SK-N-SH (cell line): ENCODE measurements around the gene PRKCB. TPM values are rescaled to one million over a fixed set of nuclear protein-coding genes. Genes with fewer than 3 reads are reported as not detected.

Experiments used
- CTCF ChIA-PET: fragments of 300-600, 350-600 bp; formaldehyde crosslinking; extraction: SDS; loops from one replicate; lab custom pipeline; 2021; lab: Yijun Ruan, JAX
- POLR2A ChIA-PET: fragments of 350-600 bp; sonication (Branson Sonifier 250); formaldehyde crosslinking; extraction: SDS; loops from one replicate; lab custom pipeline; 2020; ENCODE audit warnings: antibody characterized with exemption, inconsistent platforms; lab: Yijun Ruan, JAX
- DNase-seq: peaks from one replicate; pipeline ENCODE4 v3.0.0; 2012
- H2AFZ ChIP-seq: fragments of 200-600 bp; sonication (generic); 2 replicates; pipeline ENCODE4 v1.8.1; 2016; ENCODE audit warnings: antibody characterized with exemption, mild to moderate bottlenecking, low read depth
- H3F3A ChIP-seq: fragments of 200-600 bp; sonication (generic); replicated peaks from 2 replicates; pipeline ENCODE3; 2016; ENCODE audit warnings: antibody characterized with exemption, mild to moderate bottlenecking; ENCODE audit not compliant: insufficient read depth
- H3K27ac ChIP-seq, 2 experiments: fragments of 200-500 bp in 1 of 2; fragments of 200-600 bp in 1 of 2; sonication (Bioruptor generic) in 1 of 2; sonication (generic), shearing (Covaris generic) in 1 of 2; 2 replicates each; pipeline versions ENCODE4 v1.5.1 to v1.6.1; 2014 to 2016; ENCODE audit warnings: low read depth in 2 of 2, inconsistent platforms in 1 of 2, low read length in 1 of 2, mild to moderate bottlenecking in 1 of 2, mixed read lengths in 1 of 2
- H3K27me3 ChIP-seq: fragments of 200-600 bp; sonication (generic), shearing (Covaris generic); 2 replicates; pipeline ENCODE4 v1.6.1; 2016; ENCODE audit warnings: mixed run types; ENCODE audit not compliant: insufficient read depth
- H3K36me3 ChIP-seq, 2 experiments: fragments of 200-500 bp in 1 of 2; fragments of 200-600 bp in 1 of 2; sonication (Bioruptor generic) in 1 of 2; sonication (generic) in 1 of 2; replicated peaks in 1 of 2; 2 replicates each; pipeline versions ENCODE3 to v1.5.1; 2014 to 2016; ENCODE audit warnings: low read length in 1 of 2, mild to moderate bottlenecking in 1 of 2; ENCODE audit not compliant: insufficient read depth in 2 of 2, control insufficient read depth in 1 of 2
- H3K4me1 ChIP-seq, 2 experiments: fragments of 200-500 bp in 1 of 2; fragments of 200-600 bp in 1 of 2; sonication (Bioruptor generic) in 1 of 2; sonication (generic), shearing (Covaris generic) in 1 of 2; 2 replicates each; pipeline versions ENCODE4 v1.5.1 to v1.6.1; 2014 to 2016; ENCODE audit warnings: low read depth in 1 of 2, low read length in 1 of 2, mixed run types in 1 of 2; ENCODE audit not compliant: insufficient read depth in 2 of 2, control insufficient read depth in 1 of 2
- H3K4me2 ChIP-seq: fragments of 200-600 bp; sonication (generic), shearing (Covaris generic); 2 replicates; pipeline ENCODE4 v1.6.1; 2017; ENCODE audit warnings: mixed run types
- H3K4me3 ChIP-seq, 2 experiments: fragments of 200-500 bp in 1 of 2; fragments of 200-600 bp in 1 of 2; sonication (Bioruptor generic) in 1 of 2; sonication (generic), shearing (Covaris generic) in 1 of 2; 2 replicates each; pipeline versions ENCODE4 v1.5.1 to v1.8.1; 2014 to 2016; ENCODE audit warnings: low read depth in 2 of 2, inconsistent platforms in 1 of 2, low read length in 1 of 2, mild to moderate bottlenecking in 1 of 2, mixed read lengths in 1 of 2, moderate library complexity in 1 of 2
- H3K79me2 ChIP-seq: fragments of 200-600 bp; sonication (generic); 2 replicates; pipeline ENCODE4 v1.8.1; 2017; ENCODE audit warnings: mild to moderate bottlenecking; ENCODE audit not compliant: insufficient read depth
- H3K9ac ChIP-seq: fragments of 200-600 bp; sonication (generic); 2 replicates; pipeline ENCODE4 v1.6.1; 2017; ENCODE audit warnings: mixed run types
- H3K9me2 ChIP-seq: fragments of 200-600 bp; sonication (generic); 2 replicates; pipeline ENCODE4 v1.6.1; 2017; ENCODE audit warnings: mixed run types
- H3K9me3 ChIP-seq: fragments of 200-600 bp; sonication (generic); 2 replicates; pipeline ENCODE4 v1.6.1; 2017; ENCODE audit warnings: mixed run types, mild to moderate bottlenecking, moderate library complexity
- H4K20me1 ChIP-seq: fragments of 200-600 bp; sonication (generic); 2 replicates; pipeline ENCODE4 v1.6.1; 2017; ENCODE audit warnings: mild to moderate bottlenecking, mixed run types; ENCODE audit not compliant: insufficient read depth
- EP300 ChIP-seq, 2 experiments: IDR thresholded peaks; 2 replicates each; pipeline versions ENCODE4 v1.4.0 to v1.6.1; 2012; ENCODE audit warnings: borderline replicate concordance in 1 of 2, low read depth in 1 of 2, low read length in 1 of 2
- EZH2phosphoT487 ChIP-seq: fragments of 200-600 bp; sonication (generic); IDR thresholded peaks from 2 replicates; pipeline ENCODE4 v1.6.1; 2017; ENCODE audit warnings: low read depth, mixed run types, mild to moderate bottlenecking, antibody characterized with exemption, moderate library complexity, borderline replicate concordance
- FOXJ3 ChIP-seq: sonication (generic); formaldehyde crosslinking; IDR thresholded peaks from 2 replicates; pipeline ENCODE4 v1.5.1; 2020; ENCODE audit warnings: mild to moderate bottlenecking, missing genetic modification reagents
- FOXM1 ChIP-seq: IDR thresholded peaks from 2 replicates; pipeline ENCODE4 v1.4.0; 2012; ENCODE audit warnings: low read depth, mild to moderate bottlenecking
- JUND ChIP-seq: IDR thresholded peaks from 2 replicates; pipeline ENCODE4 v1.4.0; 2012
- MEF2A ChIP-seq: IDR thresholded peaks from 2 replicates; pipeline ENCODE4 v1.4.0; 2012; ENCODE audit warnings: low read depth, borderline replicate concordance
- NFIC ChIP-seq: IDR thresholded peaks from 2 replicates; pipeline ENCODE4 v1.4.0; 2012; ENCODE audit warnings: borderline replicate concordance
- NRF1 ChIP-seq: IDR thresholded peaks from 2 replicates; pipeline ENCODE4 v1.6.1; 2012; ENCODE audit warnings: low read depth, mild to moderate bottlenecking, low read length
- POLR2AphosphoS5 ChIP-seq: IDR thresholded peaks from 2 replicates; pipeline ENCODE4 v1.6.1; 2012; ENCODE audit warnings: low read depth, low read length
- RAD21 ChIP-seq: IDR thresholded peaks from 2 replicates; pipeline ENCODE4 v1.6.1; 2012; ENCODE audit warnings: mild to moderate bottlenecking, low read length
- RCOR1 ChIP-seq: fragments of 150-350 bp; IDR thresholded peaks from 2 replicates; pipeline ENCODE4 v1.6.1; 2017; ENCODE audit warnings: antibody characterized with exemption, low read length
- TEAD4 ChIP-seq: IDR thresholded peaks from 2 replicates; pipeline ENCODE4 v1.4.0; 2012; ENCODE audit warnings: mild to moderate bottlenecking, borderline replicate concordance; ENCODE audit not compliant: insufficient read depth
- YY1 ChIP-seq: IDR thresholded peaks from 2 replicates; pipeline ENCODE4 v1.4.0; 2012; ENCODE audit warnings: low read depth, mild to moderate bottlenecking
- WGBS: methylation state at CpG from one replicate; pipeline ENCODE4 v1.1.6; 2017; ENCODE audit warnings: low lambda C conversion rate; 5-methylcytosine and 5-hydroxymethylcytosine counted together
- polyA plus RNA-seq, 3 experiments: library from polyadenylated mRNA; depleted of rRNA; stranded (reverse); fragments of >200 nt; gene quantifications; 2 replicates each; pipeline ENCODE4 v1.2.3, GENCODE V29; 2012
- TF ChIP-seq, protein P1 (sequence below): IDR thresholded peaks from 2 replicates; pipeline ENCODE4 v1.6.1; 2012; ENCODE audit warnings: mild to moderate bottlenecking, low read depth, low read length, moderate library complexity
- TF ChIP-seq, protein P2 (sequence below): IDR thresholded peaks from 2 replicates; pipeline ENCODE4; 2012

The PRKCB gene
- polyA plus RNA-seq, 1 of the 3 experiments (the other 2 are of a cell fraction) = 0.12 TPM

DNA sequence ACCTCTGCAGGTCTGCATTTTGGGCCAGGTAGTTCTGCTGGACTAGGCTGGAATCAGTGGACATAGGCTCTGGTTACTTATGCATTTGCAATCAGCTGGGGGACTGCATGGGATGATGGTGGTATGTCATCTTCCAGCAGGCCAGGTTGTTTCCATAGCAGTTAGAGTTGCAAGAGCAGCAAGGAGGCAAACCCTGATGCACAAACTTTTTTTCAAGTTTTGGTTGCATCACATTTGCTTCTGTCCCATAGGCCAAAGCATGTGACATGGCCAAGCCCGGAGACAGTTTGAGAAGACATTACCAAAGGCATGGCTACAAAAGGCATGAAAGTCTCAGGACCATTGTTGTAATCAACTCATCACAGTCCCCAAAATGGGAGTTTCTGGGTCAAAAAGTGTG, 58.2 kb downstream of the PRKCB start:
- no peaks in the 10 kb centered on the region for H3F3A ChIP-seq
- H3K4me1 ChIP-seq = no peaks in the 10 kb centered on the region; a peak in 1 of 4 replicates
- no peak overlapping the region for H3K4me2 ChIP-seq
- H3K36me3 ChIP-seq = no peaks in the 10 kb centered on the region
- CTCF ChIA-PET = no interaction called here
- no peak overlapping the region for H2AFZ ChIP-seq
- 25% methylated on average over 1 of the region's 1 CpG for WGBS
- POLR2A ChIA-PET = no interaction called here
- no peaks in the 10 kb centered on the region for H3K79me2 ChIP-seq
- H3K9me3 ChIP-seq = no peaks in the 10 kb centered on the region
- H3K4me3 ChIP-seq = no peak overlapping the region
- H4K20me1 ChIP-seq = no peaks in the 10 kb centered on the region
- H3K27me3 ChIP-seq = no peaks in the 10 kb centered on the region
- DNase-seq = no peak
- no peak overlapping the region for H3K9ac ChIP-seq
- H3K27ac ChIP-seq = no peak overlapping the region
- TF ChIP-seq NRF1 = no peak
- TF ChIP-seq POLR2AphosphoS5 = no peak
- no peak for TF ChIP-seq EP300 (IDR thresholded peaks at IDR 0.05; ENCODE audit: borderline replicate concordance in 1 of 2, low read depth in 1 of 2, low read length in 1 of 2)
- TF ChIP-seq RAD21 = no peak
- TF ChIP-seq, protein P1, sequence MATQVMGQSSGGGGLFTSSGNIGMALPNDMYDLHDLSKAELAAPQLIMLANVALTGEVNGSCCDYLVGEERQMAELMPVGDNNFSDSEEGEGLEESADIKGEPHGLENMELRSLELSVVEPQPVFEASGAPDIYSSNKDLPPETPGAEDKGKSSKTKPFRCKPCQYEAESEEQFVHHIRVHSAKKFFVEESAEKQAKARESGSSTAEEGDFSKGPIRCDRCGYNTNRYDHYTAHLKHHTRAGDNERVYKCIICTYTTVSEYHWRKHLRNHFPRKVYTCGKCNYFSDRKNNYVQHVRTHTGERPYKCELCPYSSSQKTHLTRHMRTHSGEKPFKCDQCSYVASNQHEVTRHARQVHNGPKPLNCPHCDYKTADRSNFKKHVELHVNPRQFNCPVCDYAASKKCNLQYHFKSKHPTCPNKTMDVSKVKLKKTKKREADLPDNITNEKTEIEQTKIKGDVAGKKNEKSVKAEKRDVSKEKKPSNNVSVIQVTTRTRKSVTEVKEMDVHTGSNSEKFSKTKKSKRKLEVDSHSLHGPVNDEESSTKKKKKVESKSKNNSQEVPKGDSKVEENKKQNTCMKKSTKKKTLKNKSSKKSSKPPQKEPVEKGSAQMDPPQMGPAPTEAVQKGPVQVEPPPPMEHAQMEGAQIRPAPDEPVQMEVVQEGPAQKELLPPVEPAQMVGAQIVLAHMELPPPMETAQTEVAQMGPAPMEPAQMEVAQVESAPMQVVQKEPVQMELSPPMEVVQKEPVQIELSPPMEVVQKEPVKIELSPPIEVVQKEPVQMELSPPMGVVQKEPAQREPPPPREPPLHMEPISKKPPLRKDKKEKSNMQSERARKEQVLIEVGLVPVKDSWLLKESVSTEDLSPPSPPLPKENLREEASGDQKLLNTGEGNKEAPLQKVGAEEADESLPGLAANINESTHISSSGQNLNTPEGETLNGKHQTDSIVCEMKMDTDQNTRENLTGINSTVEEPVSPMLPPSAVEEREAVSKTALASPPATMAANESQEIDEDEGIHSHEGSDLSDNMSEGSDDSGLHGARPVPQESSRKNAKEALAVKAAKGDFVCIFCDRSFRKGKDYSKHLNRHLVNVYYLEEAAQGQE = no peak
- TF ChIP-seq RCOR1 = no peak
- no peak for TF ChIP-seq NFIC
- TF ChIP-seq EZH2phosphoT487 = no peak
- TF ChIP-seq TEAD4 = no peak
- TF ChIP-seq, protein P2, sequence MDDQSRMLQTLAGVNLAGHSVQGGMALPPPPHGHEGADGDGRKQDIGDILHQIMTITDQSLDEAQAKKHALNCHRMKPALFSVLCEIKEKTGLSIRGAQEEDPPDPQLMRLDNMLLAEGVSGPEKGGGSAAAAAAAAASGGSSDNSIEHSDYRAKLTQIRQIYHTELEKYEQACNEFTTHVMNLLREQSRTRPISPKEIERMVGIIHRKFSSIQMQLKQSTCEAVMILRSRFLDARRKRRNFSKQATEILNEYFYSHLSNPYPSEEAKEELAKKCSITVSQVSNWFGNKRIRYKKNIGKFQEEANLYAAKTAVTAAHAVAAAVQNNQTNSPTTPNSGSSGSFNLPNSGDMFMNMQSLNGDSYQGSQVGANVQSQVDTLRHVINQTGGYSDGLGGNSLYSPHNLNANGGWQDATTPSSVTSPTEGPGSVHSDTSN = no peak
- TF ChIP-seq FOXJ3 = no peak
- no peak for TF ChIP-seq JUND
- no peak for TF ChIP-seq YY1
- H3K9me2 ChIP-seq = no peaks in the 10 kb centered on the region

DNA sequence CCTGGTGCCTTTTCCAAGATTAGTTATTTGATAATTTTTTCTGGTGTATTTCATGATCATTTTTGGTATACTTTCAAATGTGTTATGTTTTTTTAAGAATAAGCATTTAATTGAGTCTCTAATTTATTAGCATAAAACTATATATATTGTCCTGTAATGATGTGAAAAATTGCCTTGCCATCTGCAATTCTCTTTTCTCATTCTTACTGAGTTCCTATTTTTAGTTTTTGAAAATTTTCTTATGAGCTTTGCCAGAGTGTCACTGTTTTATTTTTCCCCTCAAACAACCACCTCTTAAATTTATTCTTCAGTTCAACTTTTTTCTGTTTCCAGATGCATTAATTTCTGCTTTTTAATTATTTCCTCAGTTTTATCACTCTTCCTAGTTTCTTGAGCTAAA, 59.3 kb downstream of the PRKCB start:
- H3K9ac ChIP-seq = no peak overlapping the region
- H3K27ac ChIP-seq = no peak overlapping the region
- H3K4me2 ChIP-seq = no peak overlapping the region
- no peak overlapping the region for H3K4me3 ChIP-seq
- H3K4me1 ChIP-seq = no peaks in the 10 kb centered on the region; a peak in 1 of 4 replicates
- H4K20me1 ChIP-seq = no peaks in the 10 kb centered on the region
- DNase-seq = no peak
- H2AFZ ChIP-seq = no peak overlapping the region
- H3K79me2 ChIP-seq = no peaks in the 10 kb centered on the region
- no peaks in the 10 kb centered on the region for H3K9me2 ChIP-seq
- ChIA-PET CTCF (interaction anchor here (0.9 kb wide), 1 partner anchor 61 kb away, joined by 3 read pairs; no protein-coding TSS in a partner anchor), POLR2A (no interaction called here)
- no peaks in the 10 kb centered on the region for H3K9me3 ChIP-seq
- H3K27me3 ChIP-seq = no peaks in the 10 kb centered on the region
- H3F3A ChIP-seq = no peaks in the 10 kb centered on the region
- TF ChIP-seq FOXM1 (no peak), MEF2A (no peak)
- H3K36me3 ChIP-seq = no peaks in the 10 kb centered on the region
